ENCODE results near the gene CENPO. TPM values are rescaled to one million over a fixed set of nuclear protein-coding genes. Genes with fewer than 3 reads are reported as not detected.
A peak's percentile ranks its signal among the peaks of the same experiment; 100 is the strongest.
"Not testable (repeated sequence)": the region's sequence is repeated elsewhere in the genome, so short reads cannot be mapped to it uniquely, and the experiment has no call there.

Gene CENPO
- polyA plus RNA-seq, 3 donors, result 1.6 to 2.6 (median 2.3) TPM

DNA sequence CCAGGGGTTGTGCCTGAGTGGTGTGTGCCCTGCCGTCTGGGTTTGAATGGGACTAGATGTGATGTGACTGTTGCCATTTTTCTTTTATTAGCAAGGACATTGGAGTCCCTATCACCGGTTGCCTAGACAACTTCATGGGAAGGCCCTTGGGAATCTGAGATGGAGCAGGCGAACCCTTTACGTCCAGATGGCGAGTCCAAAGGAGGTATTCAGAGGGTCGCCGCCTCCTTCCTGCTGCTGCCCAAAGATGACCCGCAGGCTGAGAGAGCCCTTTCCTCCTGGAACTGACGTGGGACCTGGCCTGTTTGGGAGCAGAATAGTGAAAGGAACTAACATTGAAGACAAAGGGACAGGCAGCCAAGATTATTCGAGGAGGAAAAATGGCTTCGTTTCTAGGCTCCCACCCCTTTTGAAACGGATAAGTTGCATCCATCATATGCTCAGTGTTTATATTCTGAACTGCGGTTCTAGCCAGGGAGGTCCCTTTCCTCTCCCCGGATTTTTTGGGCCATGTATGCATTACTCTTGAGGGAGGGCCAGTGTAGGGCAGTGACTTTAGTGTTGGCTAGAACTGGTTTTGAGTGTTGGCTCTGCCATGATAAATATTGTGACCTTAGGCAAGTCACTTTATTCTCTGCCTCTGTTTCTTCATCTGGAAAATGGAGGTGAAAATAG lies 673 bp downstream of the CENPO start:
- no peaks in the 10 kb centered on the region for H3K27me3 Mint-ChIP-seq (ENCODE audit: low read depth in 3 of 3)
- Histone ChIP-seq H3K36me3 (replicated peaks in 1 of 2; ENCODE audit: control insufficient read depth in 1 of 2, insufficient read depth in 2 of 2, low read length in 2 of 2) (peaks cover 2 to 37% of the 10 kb centered on the region in 2 donors), H3K79me2 (ENCODE audit: insufficient read depth, low read length) (peaks cover 58% of the 10 kb centered on the region), H3K4me3 (replicated peaks in 1 of 3; ENCODE audit: low read depth in 2 of 3, low read length in 3 of 3) (peak overlapping the region; percentile 66 to 86 (median 80)), H3K4me2 (replicated peaks; ENCODE audit: extremely low read depth, low read length, poor library complexity, severe bottlenecking) (peak overlapping the region; percentile 93), H3K9ac (ENCODE audit: insufficient read depth, low read length, poor library complexity, severe bottlenecking) (peak overlapping the region; percentile 94), H2AFZ (ENCODE audit: insufficient read depth, low read depth, low read length, poor library complexity, severe bottlenecking) (peak overlapping the region; percentile 89), H3K27ac (ENCODE audit: low read depth in 1 of 2, low read length in 2 of 2) (peak overlapping the region in 1 of 2 donors; percentile 96), H3K9me3 (replicated peaks in 1 of 2; ENCODE audit: control insufficient read depth in 1 of 2, insufficient read depth in 1 of 2, low read length in 2 of 2) (no peaks in the 10 kb centered on the region), H4K20me1 (ENCODE audit: insufficient read depth, low read length) (no peaks in the 10 kb centered on the region), H3K4me1 (ENCODE audit: control insufficient read depth in 1 of 2, insufficient read depth in 2 of 2, low read length in 2 of 2) (peaks cover 14 to 21% of the 10 kb centered on the region in 2 donors), H3K27me3 (ENCODE audit: control insufficient read depth in 2 of 2, insufficient read depth in 2 of 2, low read length in 2 of 2) (no peaks in the 10 kb centered on the region)
- DNase-seq, result no peak
- H3K9me3 Mint-ChIP-seq, result peaks cover 0 to 2% (median 0%) of the 10 kb centered on the region in 7 donors
- WGBS (ENCODE audit: insufficient coverage), result 12% methylated on average over 11 of the region's 14 CpGs
- peak overlapping the region in 3 of 7 donors; percentile 2 to 99 (median 98) for H3K27ac Mint-ChIP-seq
- TF ChIP-seq, protein P1, sequence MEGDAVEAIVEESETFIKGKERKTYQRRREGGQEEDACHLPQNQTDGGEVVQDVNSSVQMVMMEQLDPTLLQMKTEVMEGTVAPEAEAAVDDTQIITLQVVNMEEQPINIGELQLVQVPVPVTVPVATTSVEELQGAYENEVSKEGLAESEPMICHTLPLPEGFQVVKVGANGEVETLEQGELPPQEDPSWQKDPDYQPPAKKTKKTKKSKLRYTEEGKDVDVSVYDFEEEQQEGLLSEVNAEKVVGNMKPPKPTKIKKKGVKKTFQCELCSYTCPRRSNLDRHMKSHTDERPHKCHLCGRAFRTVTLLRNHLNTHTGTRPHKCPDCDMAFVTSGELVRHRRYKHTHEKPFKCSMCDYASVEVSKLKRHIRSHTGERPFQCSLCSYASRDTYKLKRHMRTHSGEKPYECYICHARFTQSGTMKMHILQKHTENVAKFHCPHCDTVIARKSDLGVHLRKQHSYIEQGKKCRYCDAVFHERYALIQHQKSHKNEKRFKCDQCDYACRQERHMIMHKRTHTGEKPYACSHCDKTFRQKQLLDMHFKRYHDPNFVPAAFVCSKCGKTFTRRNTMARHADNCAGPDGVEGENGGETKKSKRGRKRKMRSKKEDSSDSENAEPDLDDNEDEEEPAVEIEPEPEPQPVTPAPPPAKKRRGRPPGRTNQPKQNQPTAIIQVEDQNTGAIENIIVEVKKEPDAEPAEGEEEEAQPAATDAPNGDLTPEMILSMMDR (IDR thresholded peaks at IDR 0.05), result no peak
- peak overlapping the region; percentile 88 to 94 for H3K4me3 Mint-ChIP-seq
- peaks cover 25 to 47% of the 10 kb centered on the region in 2 donors for H3K36me3 Mint-ChIP-seq
- intact Hi-C loops (cut with micrococcal nuclease), result loop anchor here (5.0 to 10.0 kb wide), 4 partner anchors 178 to 1971 kb away; partner anchors contain the start of genes ATAD2B (in 1 of the 2), DNAJC27 (in 1 of the 2), EFR3B (in 1 of the 2) and SLC35F6 (in 1 of the 2)
- peaks cover 21% of the 10 kb centered on the region for H3K4me1 Mint-ChIP-seq

GRCh38 chr2:24797644-24798043 lies 4.4 kb downstream of the CENPO start:
- DNase-seq, result no peak
- Histone ChIP-seq H3K27ac (ENCODE audit: low read depth in 1 of 2, low read length in 2 of 2) (no peak overlapping the region), H3K4me2 (replicated peaks; ENCODE audit: extremely low read depth, low read length, poor library complexity, severe bottlenecking) (no peak overlapping the region), H3K27me3 (ENCODE audit: control insufficient read depth in 2 of 2, insufficient read depth in 2 of 2, low read length in 2 of 2) (no peaks in the 10 kb centered on the region), H2AFZ (ENCODE audit: insufficient read depth, low read depth, low read length, poor library complexity, severe bottlenecking) (no peak overlapping the region), H3K79me2 (ENCODE audit: insufficient read depth, low read length) (peaks cover 71% of the 10 kb centered on the region), H3K4me3 (replicated peaks in 1 of 3; ENCODE audit: low read depth in 2 of 3, low read length in 3 of 3) (no peak overlapping the region), H3K4me1 (ENCODE audit: control insufficient read depth in 1 of 2, insufficient read depth in 2 of 2, low read length in 2 of 2) (peaks cover 8 to 14% of the 10 kb centered on the region in 2 donors), H4K20me1 (ENCODE audit: insufficient read depth, low read length) (no peaks in the 10 kb centered on the region), H3K36me3 (replicated peaks in 1 of 2; ENCODE audit: control insufficient read depth in 1 of 2, insufficient read depth in 2 of 2, low read length in 2 of 2) (peaks cover 4 to 33% of the 10 kb centered on the region in 2 donors), H3K9me3 (replicated peaks in 1 of 2; ENCODE audit: control insufficient read depth in 1 of 2, insufficient read depth in 1 of 2, low read length in 2 of 2) (no peaks in the 10 kb centered on the region), H3K9ac (ENCODE audit: insufficient read depth, low read length, poor library complexity, severe bottlenecking) (no peak overlapping the region)
- peak overlapping the region in 1 of 7 donors; percentile 34 for H3K27ac Mint-ChIP-seq
- H3K9me3 Mint-ChIP-seq, result peaks cover 0 to 6% (median 2%) of the 10 kb centered on the region in 7 donors
- H3K4me1 Mint-ChIP-seq, result peaks cover 14% of the 10 kb centered on the region
- H3K36me3 Mint-ChIP-seq, result peaks cover 34 to 49% of the 10 kb centered on the region in 2 donors
- no peaks in the 10 kb centered on the region for H3K27me3 Mint-ChIP-seq (ENCODE audit: low read depth in 3 of 3)
- TF ChIP-seq, protein P1 (IDR thresholded peaks at IDR 0.05), result no peak
- WGBS (ENCODE audit: insufficient coverage), result 90% methylated on average over 1 of the region's 2 CpGs
- intact Hi-C loops (cut with micrococcal nuclease), result loop anchor here (10.0 kb wide), 3 partner anchors 247 to 1967 kb away; partner anchors contain the start of genes ATAD2B (in 1 of the 2), EFR3B (in 1 of the 2) and SLC35F6 (in 1 of the 2)
- H3K4me3 Mint-ChIP-seq, result no peak overlapping the region

GRCh38 chr2:24800487-24800886 lies 7.3 kb downstream of the CENPO start:
- H3K4me2 ChIP-seq (replicated peaks; ENCODE audit: extremely low read depth, low read length, poor library complexity, severe bottlenecking); H3K27me3 Mint-ChIP-seq (ENCODE audit: low read depth in 3 of 3); intact Hi-C loops (cut with micrococcal nuclease); H3K9me3 ChIP-seq (replicated peaks in 1 of 2; ENCODE audit: control insufficient read depth in 1 of 2, insufficient read depth in 1 of 2, low read length in 2 of 2); H3K27ac ChIP-seq (ENCODE audit: low read depth in 1 of 2, low read length in 2 of 2); H4K20me1 ChIP-seq (ENCODE audit: insufficient read depth, low read length); H3K9me3 Mint-ChIP-seq; H2AFZ ChIP-seq (ENCODE audit: insufficient read depth, low read depth, low read length, poor library complexity, severe bottlenecking); H3K4me3 Mint-ChIP-seq; H3K27me3 ChIP-seq (ENCODE audit: control insufficient read depth in 2 of 2, insufficient read depth in 2 of 2, low read length in 2 of 2); H3K27ac Mint-ChIP-seq; H3K4me1 Mint-ChIP-seq; H3K4me1 ChIP-seq (ENCODE audit: control insufficient read depth in 1 of 2, insufficient read depth in 2 of 2, low read length in 2 of 2); DNase-seq; H3K4me3 ChIP-seq (replicated peaks in 1 of 3; ENCODE audit: low read depth in 2 of 3, low read length in 3 of 3); H3K9ac ChIP-seq (ENCODE audit: insufficient read depth, low read length, poor library complexity, severe bottlenecking): not testable (repeated sequence)
- no CpG with 5 or more reads among the region's 5 CpGs for WGBS (ENCODE audit: insufficient coverage)
- H3K79me2 ChIP-seq (ENCODE audit: insufficient read depth, low read length), result peaks cover 53% of the 10 kb centered on the region
- peaks cover 4 to 30% of the 10 kb centered on the region in 2 donors for H3K36me3 ChIP-seq (replicated peaks in 1 of 2; ENCODE audit: control insufficient read depth in 1 of 2, insufficient read depth in 2 of 2, low read length in 2 of 2)
- peaks cover 56 to 70% of the 10 kb centered on the region in 2 donors for H3K36me3 Mint-ChIP-seq
